CD4-positive, alpha-beta T cell treated with Interleukin-1 beta for 1 hour (primary cell): ENCODE results near the gene PDLIM5.
"Not testable (repeated sequence)": the region's sequence is repeated elsewhere in the genome, so short reads cannot be mapped to it uniquely, and the experiment has no call there.

ENCODE experiments used
- DNase-seq, 2 donors: peaks; one replicate each; pipeline ENCODE4 v3.0.0-alpha.2; 2020 to 2022

Gene PDLIM5

DNA sequence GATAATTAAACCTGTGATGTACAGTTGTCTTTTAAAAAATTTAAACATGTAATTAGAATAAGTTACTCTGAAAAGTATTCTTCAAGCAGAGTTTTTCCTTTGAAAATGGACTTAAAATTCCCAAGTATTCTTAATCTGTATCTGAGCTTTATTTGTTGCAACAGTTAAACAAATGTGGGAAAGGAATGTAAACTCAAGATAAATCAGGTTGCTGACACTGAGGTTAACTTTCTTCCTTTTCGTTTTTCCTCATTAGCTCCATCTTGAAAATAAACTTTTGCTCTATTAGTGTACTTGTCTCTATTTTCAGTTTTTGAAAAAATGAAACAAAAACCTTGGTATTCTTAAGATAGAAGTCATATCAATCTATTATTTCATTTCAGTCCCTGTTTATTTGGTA, 161.5 kb downstream of the PDLIM5 start:
- no peak for DNase-seq

GRCh38 chr4:94615451-94615850, 163.7 kb downstream of the PDLIM5 start:
- DNase-seq = no peak

GRCh38 chr4:94621491-94622080, 169.8 kb downstream of the PDLIM5 start:
- peak in 1 of 2 donors; percentile 33 for DNase-seq

GRCh38 chr4:94623126-94623911, 171.6 kb downstream of the PDLIM5 start:
- no peak for DNase-seq

GRCh38 chr4:94626942-94627341, 175.2 kb downstream of the PDLIM5 start:
- DNase-seq = no peak

GRCh38 chr4:94629058-94629457, 177.3 kb downstream of the PDLIM5 start:
- not testable (repeated sequence) for DNase-seq

DNA sequence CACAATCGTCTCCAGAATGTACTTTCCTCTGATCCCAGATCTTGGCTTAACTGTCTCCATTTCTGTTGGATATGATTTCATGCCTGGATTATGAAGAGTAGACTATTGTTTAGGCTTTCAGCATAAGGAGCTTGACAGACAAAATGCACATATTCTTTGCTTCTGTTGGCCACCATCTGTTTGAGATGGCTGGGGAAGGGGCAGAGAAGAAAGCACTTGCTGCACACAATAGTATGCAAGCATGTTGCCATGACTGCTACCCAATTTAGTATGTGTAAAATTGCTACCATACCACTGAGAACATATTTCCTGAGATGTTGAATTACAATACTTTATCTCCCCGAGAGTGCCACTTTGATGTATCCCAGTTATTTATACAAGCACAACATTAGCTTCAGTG, 178.1 kb downstream of the PDLIM5 start:
- DNase-seq = no peak

DNA sequence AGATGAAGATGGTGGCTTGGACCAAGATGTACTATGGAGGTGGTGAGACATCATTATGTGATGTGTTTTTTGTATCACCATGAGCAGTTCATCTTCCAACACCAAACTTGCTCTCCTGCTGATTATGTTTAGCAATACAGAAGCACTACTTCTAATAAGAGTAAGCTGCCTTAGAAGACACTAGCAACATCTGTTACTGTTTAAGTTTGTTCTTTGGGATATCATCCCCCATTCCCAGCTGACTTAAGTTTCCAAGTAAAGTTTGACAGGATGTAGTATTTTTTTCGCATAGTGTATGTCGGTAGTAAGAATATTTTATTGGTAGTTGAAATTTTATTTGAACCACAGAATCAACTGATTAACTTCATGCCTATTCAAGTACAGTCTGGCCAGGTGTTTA, 182.5 kb downstream of the PDLIM5 start:
- DNase-seq = no peak

DNA sequence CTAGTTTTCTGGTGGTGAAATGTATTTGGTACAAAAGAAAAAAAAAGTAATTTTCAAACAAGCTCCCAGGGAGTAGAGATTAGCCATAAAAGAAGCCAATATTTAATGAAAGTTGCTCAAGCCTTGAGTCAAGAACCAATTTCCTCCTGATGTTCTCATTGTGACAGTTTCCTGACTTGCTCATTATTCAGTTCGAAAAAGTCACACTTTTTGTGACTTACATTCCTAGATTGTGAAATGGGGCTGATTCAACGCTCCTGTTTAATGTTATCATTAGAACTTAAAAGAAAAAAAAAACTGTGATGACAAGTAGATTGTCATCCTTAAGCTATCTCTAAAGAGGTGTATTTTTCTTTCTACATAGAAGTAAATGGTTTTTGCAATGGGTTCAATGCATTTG, 183.4 kb downstream of the PDLIM5 start:
- DNase-seq = no peak

DNA sequence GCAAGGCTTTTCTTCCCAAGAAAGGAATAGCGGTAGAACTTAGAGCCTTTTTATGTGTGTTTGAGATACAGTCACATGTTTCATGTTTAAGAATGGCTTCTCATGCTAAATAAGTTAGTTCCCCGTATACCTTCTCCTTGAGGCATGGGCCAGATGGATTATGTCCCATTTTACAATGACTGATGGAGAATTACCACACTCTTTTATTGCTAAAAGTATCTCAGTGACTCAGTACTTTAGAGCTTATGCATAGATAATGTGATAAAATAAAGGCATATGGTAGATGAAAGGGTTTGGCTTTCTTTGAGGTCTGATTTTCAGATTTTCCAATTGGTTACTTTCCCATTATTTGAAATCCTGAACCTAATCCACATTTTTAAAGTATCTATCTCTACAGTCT, 184.3 kb downstream of the PDLIM5 start:
- DNase-seq = no peak

GRCh38 chr4:94639298-94639697, 187.6 kb downstream of the PDLIM5 start:
- no peak for DNase-seq

DNA sequence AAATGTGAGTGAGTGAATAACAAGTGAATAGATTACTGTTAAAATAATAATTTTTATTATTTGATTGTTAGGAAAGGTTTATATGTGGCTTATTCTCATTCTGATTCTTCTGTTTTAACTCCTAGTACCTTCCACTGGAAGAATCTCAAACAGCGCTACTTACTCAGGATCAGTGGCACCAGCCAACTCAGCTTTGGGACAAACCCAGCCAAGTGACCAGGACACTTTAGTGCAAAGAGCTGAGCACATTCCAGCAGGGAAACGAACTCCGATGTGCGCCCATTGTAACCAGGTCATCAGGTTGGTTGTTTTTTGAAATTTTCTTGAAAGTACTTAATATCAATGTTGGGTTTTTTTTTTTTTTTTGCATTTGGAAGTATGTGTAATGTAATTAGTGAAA, 188.4 kb downstream of the PDLIM5 start:
- DNase-seq = no peak

DNA sequence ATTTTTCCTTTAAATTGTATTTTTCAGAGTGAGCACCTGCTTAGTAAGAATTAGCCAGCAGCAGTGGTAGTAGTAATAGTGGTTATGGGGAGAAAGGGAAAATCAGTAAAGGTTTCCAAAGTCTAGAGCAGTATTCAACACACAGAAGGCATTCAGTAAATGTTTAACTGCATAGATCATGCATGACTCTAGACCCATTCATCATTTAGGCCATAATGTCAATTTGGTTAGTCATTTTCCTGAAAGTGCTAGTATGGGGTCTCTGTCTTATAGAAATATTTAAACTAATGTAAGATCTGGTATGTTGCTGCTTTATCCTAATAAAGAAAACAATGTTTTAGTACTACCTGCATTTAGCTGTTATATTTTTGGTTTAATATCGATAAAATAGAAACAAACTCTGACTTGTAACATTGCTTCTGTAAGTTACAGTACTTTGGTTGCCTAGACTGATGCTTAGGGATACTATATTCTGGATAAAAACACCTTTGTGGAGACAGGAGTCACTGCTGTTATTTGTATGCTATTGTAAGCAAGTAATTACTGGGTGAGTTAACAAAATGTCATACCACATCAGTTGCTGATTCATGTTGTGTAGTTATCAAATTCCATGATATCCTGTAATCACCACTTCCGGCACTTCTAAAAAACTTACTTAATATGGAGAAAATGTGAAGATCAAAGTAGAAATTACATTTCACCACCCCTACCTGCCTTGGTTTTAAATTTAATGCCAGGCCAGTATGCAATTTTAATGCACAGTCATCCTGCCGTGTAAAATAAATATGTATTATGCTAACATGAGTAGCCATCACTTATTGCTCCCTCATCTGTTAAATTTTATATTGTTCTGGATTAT, 190.2 kb downstream of the PDLIM5 start:
- DNase-seq = no peak

DNA sequence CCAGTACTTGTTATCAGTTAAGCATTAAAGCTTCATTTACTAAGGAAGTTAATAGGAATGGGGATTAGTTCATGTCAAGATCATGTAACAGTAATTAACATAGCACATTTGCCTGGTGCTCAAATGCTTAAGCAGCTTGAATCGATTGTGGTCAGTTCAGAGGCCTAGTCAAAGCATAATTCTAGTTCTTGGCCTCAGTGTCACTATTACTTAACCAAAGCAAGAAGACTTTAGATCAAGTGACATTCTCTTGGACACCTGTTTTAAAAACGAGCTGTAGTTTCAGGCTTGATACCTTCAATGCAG, 190.8 kb downstream of the PDLIM5 start:
- no peak for DNase-seq

DNA sequence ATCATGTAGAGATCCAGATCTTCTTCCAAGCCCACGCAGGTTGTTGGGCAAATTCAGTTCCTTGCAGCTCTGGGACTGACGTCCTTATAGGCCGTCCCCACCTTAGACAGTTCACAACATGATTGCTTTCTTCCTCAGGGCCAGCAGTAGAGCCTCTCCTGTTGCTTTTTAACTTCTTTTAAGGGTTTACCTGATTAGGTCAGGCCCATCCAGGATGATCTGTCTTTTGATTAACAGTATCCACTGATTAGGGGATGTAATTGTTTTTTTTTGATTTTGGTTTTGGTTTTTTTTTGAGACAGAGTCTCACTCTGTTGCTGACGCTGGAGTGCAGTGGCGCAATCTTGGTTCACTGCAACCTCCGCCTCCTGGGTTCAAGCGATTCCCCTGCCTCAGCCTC, 197.0 kb downstream of the PDLIM5 start:
- DNase-seq = no peak

DNA sequence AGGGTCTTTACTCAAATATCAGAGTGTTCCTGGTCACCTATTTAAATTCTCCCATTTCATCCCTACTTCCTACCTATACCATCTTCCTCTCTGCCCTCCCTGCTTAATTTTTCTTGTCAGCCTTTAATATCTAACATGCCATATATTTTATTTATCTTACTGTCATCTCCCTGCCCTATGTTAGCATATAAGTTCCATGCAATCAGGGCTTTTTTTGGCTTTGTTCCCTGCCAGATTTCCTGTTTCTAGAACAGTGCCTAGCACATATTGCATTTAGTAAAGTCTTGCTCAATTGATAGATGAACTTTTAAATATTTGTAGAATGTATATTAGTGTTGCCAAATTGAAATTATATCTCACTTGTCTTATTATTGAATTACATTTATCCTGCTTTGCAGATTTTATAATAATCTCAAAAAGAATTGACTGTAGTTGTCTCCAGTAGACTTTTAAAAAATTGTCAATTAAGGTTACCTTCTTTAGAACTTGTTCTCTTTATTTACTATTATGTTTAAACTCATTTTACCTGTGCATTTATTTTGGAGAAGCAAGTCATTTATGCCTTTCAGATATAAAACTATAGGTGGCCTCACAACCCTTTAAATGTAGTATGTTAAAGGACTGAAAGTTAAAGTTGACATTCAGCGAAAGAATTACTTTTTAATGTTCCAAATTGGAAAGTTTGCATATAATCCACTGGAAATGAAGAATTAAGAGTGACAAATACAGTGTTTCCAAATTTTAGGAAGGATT, 197.8 kb downstream of the PDLIM5 start:
- DNase-seq = no peak

DNA sequence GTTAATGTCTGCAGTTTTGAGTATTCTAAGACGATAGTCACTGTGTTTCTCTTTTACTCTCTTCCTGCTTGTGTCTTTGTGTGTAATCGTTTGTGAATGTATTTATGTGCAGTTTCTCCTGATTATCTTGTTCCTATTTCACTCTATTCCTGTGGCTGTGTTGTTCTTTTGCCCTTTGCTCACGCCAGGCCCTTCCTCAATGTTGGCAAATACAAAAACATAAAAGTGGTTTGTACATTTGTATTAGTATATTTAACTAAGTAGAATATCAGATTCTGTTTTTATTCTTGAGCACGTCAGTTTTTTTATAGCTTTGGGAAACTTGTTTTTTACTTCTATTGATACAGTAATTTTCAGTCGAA, 198.4 kb downstream of the PDLIM5 start:
- DNase-seq = no peak

DNA sequence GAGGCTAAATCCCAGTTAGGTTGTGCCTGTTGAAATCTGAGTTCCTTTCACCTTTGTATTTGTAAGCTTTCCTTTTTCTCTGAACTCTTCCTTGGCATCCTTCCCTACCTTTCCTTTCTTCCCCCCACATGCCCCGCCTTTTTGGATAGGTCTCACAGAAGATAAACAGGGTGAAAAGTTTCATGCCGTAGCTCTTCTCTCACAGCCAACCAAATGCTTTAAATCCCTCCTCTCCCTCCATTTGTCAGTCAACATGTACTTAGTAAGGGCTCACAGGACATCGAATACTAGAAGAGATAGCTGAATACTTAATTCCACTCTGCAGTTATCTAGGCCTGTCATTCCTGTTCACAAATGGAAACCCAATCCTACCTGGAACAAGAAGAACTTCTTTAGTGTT, 198.9 kb downstream of the PDLIM5 start:
- no peak for DNase-seq

GRCh38 chr4:94653095-94653649, 201.4 kb downstream of the PDLIM5 start:
- DNase-seq = no peak

- no peak for DNase-seq
Observed at GRCh38 chr4:94653984-94654609, 202.4 kb downstream of the PDLIM5 start.

- no peak for DNase-seq
Observed at GRCh38 chr4:94654714-94655113, 203.0 kb downstream of the PDLIM5 start.

- DNase-seq = no peak
Observed at GRCh38 chr4:94660614-94661013, 208.9 kb downstream of the PDLIM5 start.

GRCh38 chr4:94665021-94665420, 213.3 kb downstream of the PDLIM5 start:
- DNase-seq = not testable (repeated sequence)
